Endodermal cell (in vitro differentiated cells): ENCODE measurements around the gene RASSF7. TPM values are rescaled to one million over a fixed set of nuclear protein-coding genes. Genes with fewer than 3 reads are reported as not detected.

Source experiments
- DNase-seq: peaks from one replicate; pipeline ENCODE4 v3.0.0-alpha.2; 2017
- H3K27ac ChIP-seq: 2 replicates; pipeline ENCODE4 v1.5.1; 2013; ENCODE audit warnings: mild to moderate bottlenecking, low read depth, low read length, moderate library complexity
- H3K27me3 ChIP-seq: 2 replicates; pipeline ENCODE4 v1.6.1; 2013; ENCODE audit warnings: mild to moderate bottlenecking, low read length, moderate library complexity; ENCODE audit not compliant: insufficient read depth, control insufficient read depth, poor library complexity, severe bottlenecking
- H3K36me3 ChIP-seq: 2 replicates; pipeline ENCODE4 v1.7.0; 2013; ENCODE audit warnings: mild to moderate bottlenecking, low read length, moderate library complexity; ENCODE audit not compliant: control insufficient read depth, insufficient read depth
- H3K4me1 ChIP-seq: one replicate; pipeline ENCODE4 v1.7.0; 2013; ENCODE audit warnings: low read length; ENCODE audit not compliant: control insufficient read depth, insufficient read depth
- H3K4me3 ChIP-seq: 2 replicates; pipeline ENCODE4 v1.5.1; 2013; ENCODE audit warnings: mild to moderate bottlenecking, low read length, moderate library complexity
- H3K9ac ChIP-seq: 2 replicates; pipeline ENCODE4 v1.6.1; 2013; ENCODE audit warnings: mild to moderate bottlenecking, low read length, moderate library complexity; ENCODE audit not compliant: poor library complexity, severe bottlenecking; ENCODE audit errors: extremely low read depth
- H3K9me3 ChIP-seq: 2 replicates; pipeline ENCODE4 v1.6.1; 2013; ENCODE audit warnings: mild to moderate bottlenecking, low read length, moderate library complexity; ENCODE audit not compliant: control insufficient read depth
- H3K27ac Mint-ChIP-seq: 2 replicates; pipeline ENCODE4 v1.8.0; 2020; ENCODE audit warnings: mixed read lengths
- H3K27me3 Mint-ChIP-seq: 2 replicates; pipeline ENCODE4 v1.8.0; 2021; ENCODE audit warnings: mild to moderate bottlenecking, mixed read lengths; ENCODE audit not compliant: insufficient read depth
- H3K36me3 Mint-ChIP-seq: 2 replicates; pipeline ENCODE4 v1.8.0; 2020; ENCODE audit warnings: low read depth, mixed read lengths
- H3K4me1 Mint-ChIP-seq: 2 replicates; pipeline ENCODE4 v1.8.0; 2020; ENCODE audit warnings: mixed read lengths
- H3K4me3 Mint-ChIP-seq: 2 replicates; pipeline ENCODE4 v1.8.0; 2020; ENCODE audit warnings: mild to moderate bottlenecking, moderate library complexity, mixed read lengths
- H3K9me3 Mint-ChIP-seq: 2 replicates; pipeline ENCODE4 v1.8.0; 2020; ENCODE audit warnings: mild to moderate bottlenecking, mixed read lengths
- WGBS, 2 experiments: methylation state at CpG; one replicate each; pipeline versions ENCODE4 v1.1.5 to v1.1.7; 2013; ENCODE audit warnings: missing lambda C conversion rate in 2 of 2, mixed read lengths in 1 of 2; ENCODE audit not compliant: insufficient coverage in 1 of 2, insufficient read length in 1 of 2; 5-methylcytosine and 5-hydroxymethylcytosine counted together
- total RNA-seq, 2 donors: library from RNA; stranded (reverse); fragmentation: NEBNext Ultra II Directional in 1 of 2; extraction: Animal tissue kit (Norgen Biotek cat#: 25700) in 1 of 2; gene quantifications; 2 replicates in 1 of 2; 3 replicates in 1 of 2; pipeline ENCODE4 v1.2.1, GENCODE V29; 2021
- TF ChIP-seq, protein P1 (sequence below): fragments of 200-600 bp; sonication (generic); conservative IDR thresholded peaks from 2 replicates; pipeline ENCODE4 v1.5.0; 2021; ENCODE audit warnings: antibody characterized with exemption, mild to moderate bottlenecking

Gene RASSF7
- total RNA-seq, 2 donors from 2014 or later: 34.2 to 36.3 TPM

DNA sequence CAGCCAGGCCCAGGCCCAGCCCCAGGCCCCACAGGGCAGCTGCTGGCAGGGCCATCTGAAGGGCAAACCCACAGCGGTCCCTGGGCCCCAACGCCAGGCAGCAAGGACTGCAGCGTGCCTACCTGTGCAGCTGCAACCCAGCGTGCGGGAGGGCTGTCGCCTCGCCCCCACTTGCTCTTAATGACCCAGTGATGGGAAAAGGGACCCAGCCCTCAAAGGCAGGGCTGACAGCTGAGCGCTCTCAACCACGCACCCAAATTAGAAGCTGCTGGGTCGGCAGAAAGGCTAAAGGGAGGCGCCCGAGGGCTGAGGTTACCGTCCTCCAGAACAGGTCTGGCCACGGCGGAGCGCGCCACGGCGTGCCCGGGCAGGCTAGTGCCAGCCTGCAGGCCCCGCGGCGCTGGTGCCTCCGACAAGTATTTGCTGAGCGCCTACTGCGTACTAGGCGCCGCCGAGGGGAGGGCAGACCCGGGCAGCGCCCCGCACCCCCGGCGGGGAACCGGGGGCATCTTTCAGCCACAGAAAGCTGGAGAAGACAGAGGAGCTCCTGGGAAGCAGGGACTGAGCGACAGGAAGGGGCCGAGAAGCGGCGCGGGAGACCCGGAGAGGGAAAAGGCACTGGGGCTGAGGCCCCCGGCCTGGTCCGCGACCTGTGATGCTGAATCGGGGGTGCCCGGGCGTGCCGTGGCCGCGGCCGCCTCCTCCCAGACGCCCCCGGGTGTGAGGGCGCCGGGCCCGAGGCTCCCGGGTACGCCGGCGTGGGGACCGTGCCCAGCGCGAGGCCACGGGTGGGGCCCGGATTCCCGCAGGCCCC, 26.2 kb upstream of the RASSF7 start:
- TF ChIP-seq, protein P1, sequence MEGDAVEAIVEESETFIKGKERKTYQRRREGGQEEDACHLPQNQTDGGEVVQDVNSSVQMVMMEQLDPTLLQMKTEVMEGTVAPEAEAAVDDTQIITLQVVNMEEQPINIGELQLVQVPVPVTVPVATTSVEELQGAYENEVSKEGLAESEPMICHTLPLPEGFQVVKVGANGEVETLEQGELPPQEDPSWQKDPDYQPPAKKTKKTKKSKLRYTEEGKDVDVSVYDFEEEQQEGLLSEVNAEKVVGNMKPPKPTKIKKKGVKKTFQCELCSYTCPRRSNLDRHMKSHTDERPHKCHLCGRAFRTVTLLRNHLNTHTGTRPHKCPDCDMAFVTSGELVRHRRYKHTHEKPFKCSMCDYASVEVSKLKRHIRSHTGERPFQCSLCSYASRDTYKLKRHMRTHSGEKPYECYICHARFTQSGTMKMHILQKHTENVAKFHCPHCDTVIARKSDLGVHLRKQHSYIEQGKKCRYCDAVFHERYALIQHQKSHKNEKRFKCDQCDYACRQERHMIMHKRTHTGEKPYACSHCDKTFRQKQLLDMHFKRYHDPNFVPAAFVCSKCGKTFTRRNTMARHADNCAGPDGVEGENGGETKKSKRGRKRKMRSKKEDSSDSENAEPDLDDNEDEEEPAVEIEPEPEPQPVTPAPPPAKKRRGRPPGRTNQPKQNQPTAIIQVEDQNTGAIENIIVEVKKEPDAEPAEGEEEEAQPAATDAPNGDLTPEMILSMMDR: no peak
- Mint-ChIP-seq H3K36me3 (peaks cover 10% of the 10 kb centered on the region), H3K4me1 (no peaks in the 10 kb centered on the region), H3K27me3 (peaks cover 9% of the 10 kb centered on the region), H3K27ac (no peak overlapping the region), H3K4me3 (peak overlapping the region; percentile 65), H3K9me3 (no peaks in the 10 kb centered on the region)
- Histone ChIP-seq H3K9me3 (no peaks in the 10 kb centered on the region), H3K9ac (peak overlapping the region; percentile 33), H3K27ac (no peak overlapping the region), H3K4me1 (no peaks in the 10 kb centered on the region), H3K4me3 (peak overlapping the region; percentile 86), H3K27me3 (no peaks in the 10 kb centered on the region), H3K36me3 (peaks cover 8% of the 10 kb centered on the region)
- DNase-seq: peak; percentile 69
- WGBS, 2 experiments: 16 to 32% methylated on average over 33 to 66 of the region's 66 CpGs

DNA sequence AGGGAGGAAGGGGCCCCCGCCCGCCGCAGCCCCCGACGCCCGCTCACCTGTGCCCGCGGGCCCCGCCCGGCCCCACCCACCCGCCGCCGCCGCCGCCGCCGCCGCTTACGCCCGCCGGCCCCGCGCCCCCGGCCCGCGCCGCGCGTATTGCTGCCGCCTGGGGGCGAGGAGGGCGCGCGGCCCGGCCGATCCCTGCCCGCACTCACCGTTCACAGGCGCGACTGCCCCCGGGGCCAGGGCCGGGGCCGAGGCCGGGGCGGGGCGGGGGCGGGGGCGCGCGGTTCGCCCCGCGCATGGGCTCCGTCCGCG, 25.6 kb upstream of the RASSF7 start:
- Histone ChIP-seq H3K9me3 (no peaks in the 10 kb centered on the region), H3K9ac (no peak overlapping the region), H3K4me1 (no peaks in the 10 kb centered on the region), H3K36me3 (peaks cover 8% of the 10 kb centered on the region), H3K27ac (no peak overlapping the region), H3K27me3 (no peaks in the 10 kb centered on the region), H3K4me3 (peak overlapping the region; percentile 86)
- Mint-ChIP-seq H3K4me3 (peak overlapping the region; percentile 66), H3K4me1 (no peaks in the 10 kb centered on the region), H3K27me3 (peaks cover 9% of the 10 kb centered on the region), H3K9me3 (no peaks in the 10 kb centered on the region), H3K27ac (no peak overlapping the region), H3K36me3 (peaks cover 10% of the 10 kb centered on the region)
- 0 to 2% methylated on average over 23 to 55 of the region's 56 CpGs for WGBS, 2 experiments
- TF ChIP-seq, protein P1: no peak
- no peak for DNase-seq

DNA sequence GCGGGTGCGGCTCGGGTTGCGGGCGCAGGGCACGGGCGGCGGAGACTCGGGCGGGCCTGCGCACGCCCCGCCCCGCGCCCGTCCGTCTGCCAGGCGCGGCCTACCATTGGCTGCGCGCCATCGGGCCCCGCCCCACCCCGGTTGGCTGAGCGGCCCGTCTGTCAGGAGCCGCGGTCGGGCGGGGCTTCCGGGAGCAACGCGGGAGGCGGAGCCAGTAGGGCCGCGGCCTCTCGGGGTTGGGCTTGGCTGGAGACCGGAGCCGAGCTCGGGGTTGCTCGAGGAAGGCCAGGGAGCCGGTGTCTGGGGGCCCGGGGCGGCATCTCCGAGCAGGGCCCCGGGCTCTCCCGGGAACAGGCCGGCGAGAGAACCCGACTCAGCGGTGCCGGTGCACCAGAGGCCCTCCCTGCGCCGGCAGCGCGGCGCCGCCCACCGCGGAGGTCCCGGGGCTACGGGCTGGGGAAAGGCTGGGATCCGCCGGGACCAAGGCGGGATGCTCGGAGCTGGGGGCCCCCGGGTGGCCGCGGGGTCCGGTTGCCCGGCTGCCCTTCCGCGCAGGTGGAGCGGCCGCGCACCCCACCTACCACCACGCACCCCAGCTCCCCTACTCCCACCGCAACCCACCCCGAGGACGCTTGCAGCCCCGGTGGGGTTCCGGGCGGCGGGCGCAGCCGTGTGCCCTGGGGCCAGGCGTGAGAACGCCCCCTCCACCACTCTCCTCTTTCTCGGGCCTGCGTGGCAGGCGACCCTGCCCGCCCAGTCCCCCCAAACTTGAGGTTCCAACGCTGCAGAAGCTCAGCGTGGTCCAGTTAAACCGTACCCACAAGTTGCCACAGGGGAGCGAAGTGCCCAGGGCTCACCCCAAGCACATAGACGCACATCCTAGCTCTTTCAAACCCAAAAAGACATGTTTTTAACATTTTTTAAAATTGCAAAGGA, 25.0 kb upstream of the RASSF7 start, which contains the start of gene HRAS:
Gene HRAS, minus strand, starts transcription at position 58 of the 936 bp plus-strand sequence.
- DNase-seq: peak; percentile 97
- TF ChIP-seq, protein P1: no peak
- peak within 1 kb of the TSS; percentile 66 for H3K4me3 Mint-ChIP-seq
- H3K9me3 Mint-ChIP-seq: no peaks in the 10 kb centered on the region
- H3K36me3 Mint-ChIP-seq: peaks cover 10% of the 10 kb centered on the region
- H3K4me1 Mint-ChIP-seq: no peaks in the 10 kb centered on the region
- H3K27ac ChIP-seq: no peak within 1 kb of the TSS
- WGBS, 2 experiments: 2 to 7% methylated on average over 18 to 97 of the region's 97 CpGs
- peak within 1 kb of the TSS; percentile 49 for H3K9ac ChIP-seq
- no peaks in the 10 kb centered on the region for H3K4me1 ChIP-seq
- H3K4me3 ChIP-seq: peak within 1 kb of the TSS; percentile 86
- H3K27ac Mint-ChIP-seq: peak within 1 kb of the TSS; percentile 87
- no peaks in the 10 kb centered on the region for H3K9me3 ChIP-seq
- H3K27me3 ChIP-seq: no peaks in the 10 kb centered on the region
- H3K36me3 ChIP-seq: peaks cover 8% of the 10 kb centered on the region
- peaks cover 9% of the 10 kb centered on the region for H3K27me3 Mint-ChIP-seq
